Testis (tissue), 3 donors: Measurements from ENCODE around the gene INIP. TPM values are rescaled to one million over a fixed set of nuclear protein-coding genes. Genes with fewer than 3 reads are reported as not detected.

Experiments used
- DNase-seq: peaks from one replicate; pipeline ENCODE4 v3.0.0-alpha.2; 2019
- H3K27ac ChIP-seq, 2 donors: fragments of 200-600 bp; sonication (generic); one replicate each; pipeline ENCODE4 v1.5.1; 2019
- H3K27me3 ChIP-seq: fragments of 200-600 bp; sonication (generic); one replicate; pipeline ENCODE4 v1.5.1; 2019
- H3K36me3 ChIP-seq: fragments of 200-600 bp; sonication (generic); one replicate; pipeline ENCODE4 v1.5.1; 2017; ENCODE audit warnings: low read depth; ENCODE audit errors: missing control alignments
- H3K4me1 ChIP-seq: fragments of 200-600 bp; sonication (generic); one replicate; pipeline ENCODE4 v1.5.1; 2019
- H3K4me3 ChIP-seq, 2 donors: fragments of 200-600 bp; sonication (generic); one replicate each; pipeline ENCODE4 v1.5.1; 2017 to 2019
- H3K9me3 ChIP-seq: fragments of 200-600 bp; sonication (generic); one replicate; pipeline ENCODE4 v1.5.1; 2017
- POLR2A ChIP-seq: fragments of 450-650 bp; IDR thresholded peaks from one replicate; pipeline ENCODE4 v1.6.1; 2017; ENCODE audit warnings: antibody characterized with exemption, mild to moderate bottlenecking, moderate library complexity
- WGBS, 2 donors: methylation state at CpG; one replicate each; pipeline ENCODE4 v1.1.5; 2018; 5-methylcytosine and 5-hydroxymethylcytosine counted together
- intact Hi-C: fragments of 100-400 bp; cut with DNase I; formaldehyde crosslinking; loops from one replicate; pipeline ENCODE4 v1.15.1; 2023; ENCODE audit warnings: low total_unique reads
- polyA plus RNA-seq: library from polyadenylated mRNA; stranded (reverse); fragments of 350-450 nt; fragmentation: Illumina TruSeq; extraction: RNeasy Lipid Tissue Mini Kit (QIAGEN cat#74804); gene quantifications from one replicate; pipeline ENCODE4 v1.2.3, GENCODE V29; 2014; ENCODE audit warnings: low read depth, low replicate concordance; ENCODE audit not compliant: insufficient read depth
- total RNA-seq, 2 donors: library from RNA; depleted of rRNA; stranded (reverse); fragments of >200 nt; gene quantifications; one replicate each; pipeline ENCODE4 v1.2.3, GENCODE V29; 2016
- TF ChIP-seq, protein P1 (sequence below), 3 experiments: fragments of 450-650 bp in 2 of 3; fragments of 200-600 bp in 1 of 3; sonication (generic) in 1 of 3; IDR thresholded peaks; one replicate each; pipeline ENCODE4 v1.5.1; 2016 to 2019; ENCODE audit warnings: antibody characterized with exemption in 3 of 3, mild to moderate bottlenecking in 2 of 3, moderate library complexity in 1 of 3

INIP gene
- total and polyA plus RNA-seq, 3 donors from 2014 or later = 16.1 to 21.7 (median 18.5) TPM

- Histone ChIP-seq H3K27ac (peak overlapping the region in 1 of 2 donors; percentile 91), H3K4me3 (no peak overlapping the region), H3K36me3 (no peaks in the 10 kb centered on the region), H3K4me1 (no peaks in the 10 kb centered on the region), H3K27me3 (no peaks in the 10 kb centered on the region), H3K9me3 (no peaks in the 10 kb centered on the region)
- WGBS, 2 donors = 64 to 68% methylated on average over 2 of the region's 2 CpGs
- no peak for DNase-seq
- no peak for TF ChIP-seq POLR2A
- TF ChIP-seq, protein P1, sequence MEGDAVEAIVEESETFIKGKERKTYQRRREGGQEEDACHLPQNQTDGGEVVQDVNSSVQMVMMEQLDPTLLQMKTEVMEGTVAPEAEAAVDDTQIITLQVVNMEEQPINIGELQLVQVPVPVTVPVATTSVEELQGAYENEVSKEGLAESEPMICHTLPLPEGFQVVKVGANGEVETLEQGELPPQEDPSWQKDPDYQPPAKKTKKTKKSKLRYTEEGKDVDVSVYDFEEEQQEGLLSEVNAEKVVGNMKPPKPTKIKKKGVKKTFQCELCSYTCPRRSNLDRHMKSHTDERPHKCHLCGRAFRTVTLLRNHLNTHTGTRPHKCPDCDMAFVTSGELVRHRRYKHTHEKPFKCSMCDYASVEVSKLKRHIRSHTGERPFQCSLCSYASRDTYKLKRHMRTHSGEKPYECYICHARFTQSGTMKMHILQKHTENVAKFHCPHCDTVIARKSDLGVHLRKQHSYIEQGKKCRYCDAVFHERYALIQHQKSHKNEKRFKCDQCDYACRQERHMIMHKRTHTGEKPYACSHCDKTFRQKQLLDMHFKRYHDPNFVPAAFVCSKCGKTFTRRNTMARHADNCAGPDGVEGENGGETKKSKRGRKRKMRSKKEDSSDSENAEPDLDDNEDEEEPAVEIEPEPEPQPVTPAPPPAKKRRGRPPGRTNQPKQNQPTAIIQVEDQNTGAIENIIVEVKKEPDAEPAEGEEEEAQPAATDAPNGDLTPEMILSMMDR (IDR thresholded peaks at IDR 0.05) = no peak
- intact Hi-C loops = no loop called here
Measured at GRCh38 chr9:112719696-112720095, 1.8 kb upstream of the INIP start.

- intact Hi-C loops = no loop called here
- Histone ChIP-seq H3K9me3 (no peaks in the 10 kb centered on the region), H3K27ac (peak overlapping the region in 1 of 2 donors; percentile 91), H3K27me3 (no peaks in the 10 kb centered on the region), H3K4me3 (no peak overlapping the region), H3K36me3 (no peaks in the 10 kb centered on the region), H3K4me1 (no peaks in the 10 kb centered on the region)
- TF ChIP-seq, protein P1 (IDR thresholded peaks at IDR 0.05) = no peak
- no peak for TF ChIP-seq POLR2A
- WGBS, 2 donors = 35 to 65% methylated on average over 1 of the region's 1 CpG
- DNase-seq = no peak
Measured at GRCh38 chr9:112719241-112719691, 1.3 kb upstream of the INIP start.

- no peak overlapping the region for H3K27ac ChIP-seq
- WGBS, 2 donors = 99 to 100% methylated on average over 3 of the region's 3 CpGs
- no peaks in the 10 kb centered on the region for H3K36me3 ChIP-seq
- DNase-seq = no peak
- no peaks in the 10 kb centered on the region for H3K4me1 ChIP-seq
- H3K9me3 ChIP-seq = no peaks in the 10 kb centered on the region
- intact Hi-C loops = no loop called here
- TF ChIP-seq POLR2A = no peak
- TF ChIP-seq, protein P1 (IDR thresholded peaks at IDR 0.05) = no peak
- no peak overlapping the region for H3K4me3 ChIP-seq
- H3K27me3 ChIP-seq = no peaks in the 10 kb centered on the region
Measured at GRCh38 chr9:112712678-112713077, 5.2 kb downstream of the INIP start.

DNA sequence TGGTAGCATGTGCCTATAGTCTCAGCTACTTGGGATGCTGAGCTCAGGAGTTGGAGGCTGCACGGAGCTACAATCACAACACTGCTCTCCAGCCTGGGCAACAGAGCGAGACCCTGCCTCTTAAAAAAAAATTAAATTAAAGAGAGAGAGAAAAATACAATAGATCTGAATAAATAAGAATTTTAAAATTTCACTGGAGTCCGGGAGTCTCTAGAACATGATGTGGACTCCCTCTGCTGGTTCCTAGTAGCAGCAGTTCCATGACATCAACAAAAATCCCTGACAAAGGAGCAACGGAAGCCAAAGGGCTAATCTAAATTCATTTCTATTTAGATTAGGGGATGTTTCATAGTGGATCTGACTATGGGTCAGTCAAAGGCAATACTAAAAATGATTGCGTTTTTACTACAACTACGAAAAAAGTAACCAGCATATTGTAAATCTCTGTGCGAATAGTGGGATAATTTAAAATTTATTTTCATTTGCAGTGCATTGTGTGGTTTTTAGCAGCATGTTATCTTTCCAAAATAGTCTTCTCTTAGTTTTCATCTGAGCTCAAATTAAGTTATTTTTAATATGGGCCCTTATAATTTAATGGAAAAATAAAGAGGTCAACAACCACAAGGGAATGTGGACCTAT lies 6.7 kb downstream of the INIP start:
- H3K36me3 ChIP-seq = no peaks in the 10 kb centered on the region
- TF ChIP-seq, protein P1 (IDR thresholded peaks at IDR 0.05) = peak; percentile 17 to 50 (median 48)
- TF ChIP-seq POLR2A = no peak
- no peak overlapping the region for H3K4me3 ChIP-seq
- no peak for DNase-seq
- H3K4me1 ChIP-seq = no peaks in the 10 kb centered on the region
- WGBS, 2 donors = 70 to 74% methylated on average over 7 of the region's 7 CpGs
- intact Hi-C loops = no loop called here
- no peaks in the 10 kb centered on the region for H3K27me3 ChIP-seq
- no peak overlapping the region for H3K27ac ChIP-seq
- no peaks in the 10 kb centered on the region for H3K9me3 ChIP-seq
